NCI-H2081 treated with DMSO at 0.1 percent for 48 hours (cell line): Measurements from ENCODE around the gene BTBD17.

Source experiments
- DNase-seq: peaks from one replicate; lab custom pipeline; 2025; lab: John Stamatoyannopoulos, UW

BTBD17 gene

GRCh38 chr17:74358697-74359096, 3.0 kb downstream of the BTBD17 start:
- no peak for DNase-seq

DNA sequence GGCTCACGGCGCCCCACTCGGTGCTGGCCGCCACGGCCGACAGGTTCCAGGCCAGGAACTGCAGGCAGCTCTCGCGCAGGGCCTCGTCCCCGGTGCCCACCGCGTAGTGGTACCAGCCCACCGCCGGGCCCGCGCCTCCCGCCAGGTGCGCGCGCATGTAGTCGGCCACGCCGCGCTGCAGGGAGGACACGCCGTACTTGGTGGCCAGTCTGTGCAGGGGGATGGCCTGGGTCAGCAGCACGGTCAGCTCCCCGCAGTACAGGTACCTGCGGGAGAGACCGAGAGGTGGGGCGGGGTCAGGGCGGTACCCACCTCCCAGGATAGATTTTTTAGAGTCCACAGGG, 4.2 kb downstream of the BTBD17 start:
- no peak for DNase-seq

GRCh38 chr17:74356646-74357465, 4.8 kb downstream of the BTBD17 start:
- no peak for DNase-seq

GRCh38 chr17:74355065-74355464, 6.6 kb downstream of the BTBD17 start:
- DNase-seq, result no peak

- DNase-seq, result no peak
These were observed 7.1 kb downstream of the BTBD17 start for GRCh38 chr17:74354561-74354960.

GRCh38 chr17:74354123-74354522, 7.5 kb downstream of the BTBD17 start:
- no peak for DNase-seq

GRCh38 chr17:74353446-74354060, 8.1 kb downstream of the BTBD17 start:
- no peak for DNase-seq

- no peak for DNase-seq
These were observed 10.0 kb downstream of the BTBD17 start for GRCh38 chr17:74351552-74352210.

DNA sequence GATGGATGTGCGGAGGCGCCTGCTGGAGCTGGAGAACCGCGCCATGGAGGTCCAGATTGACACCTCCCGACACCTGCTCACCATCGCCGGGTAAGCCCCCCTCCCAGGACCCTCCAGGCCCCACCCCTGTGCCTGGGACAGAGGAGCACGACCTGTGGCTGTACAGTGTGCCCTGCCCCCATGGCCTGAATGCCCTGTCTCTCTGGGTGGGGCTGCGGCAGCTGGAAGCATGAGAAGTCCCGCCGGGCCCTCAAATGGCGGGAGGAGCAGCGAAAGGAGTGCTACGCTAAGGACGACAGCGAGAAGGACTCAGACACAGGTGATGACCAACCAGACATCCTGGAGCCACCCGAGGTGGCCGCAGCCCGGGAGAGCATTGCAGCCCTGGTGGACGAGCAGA, 11.2 kb downstream of the BTBD17 start:
- DNase-seq, result no peak

DNA sequence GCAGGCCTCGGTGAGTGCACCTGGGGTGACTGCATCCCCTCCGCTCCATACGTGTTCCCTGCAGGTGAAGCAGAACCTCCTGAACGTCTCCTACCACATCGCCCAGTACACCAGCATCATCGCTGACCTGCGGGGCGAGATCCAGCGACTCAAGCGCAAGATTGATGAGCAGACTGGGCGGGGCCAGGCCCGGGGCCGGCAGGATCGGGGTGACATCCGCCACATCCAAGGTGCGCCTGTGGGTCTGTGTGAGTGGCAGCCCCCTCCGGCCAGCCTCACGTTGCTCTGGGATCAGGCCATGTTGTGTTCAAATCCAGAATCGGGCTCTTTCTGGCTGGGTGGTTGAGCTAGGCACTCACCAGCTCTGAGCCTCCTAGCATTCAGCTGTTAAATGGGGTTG, 12.5 kb downstream of the BTBD17 start:
- DNase-seq, result no peak

DNA sequence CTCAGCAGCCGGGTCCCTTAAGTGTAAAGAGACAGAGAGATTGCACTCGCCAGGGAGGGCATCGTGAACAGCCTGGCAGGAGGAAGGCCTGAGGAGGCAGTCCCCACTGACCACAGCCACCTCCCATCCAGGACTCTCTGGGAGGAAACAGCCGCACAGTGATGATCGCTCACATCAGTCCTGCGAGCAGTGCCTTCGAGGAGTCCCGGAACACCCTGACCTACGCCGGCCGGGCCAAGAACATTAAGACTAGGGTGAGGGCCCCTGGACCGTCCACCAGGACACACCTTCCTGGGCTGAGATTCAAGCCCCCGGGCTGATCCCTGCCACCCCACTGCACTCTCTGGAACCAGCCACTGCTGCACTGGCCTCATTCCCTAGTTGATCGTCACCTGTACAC, 14.0 kb downstream of the BTBD17 start:
- no peak for DNase-seq

GRCh38 chr17:74345433-74346241, 16.0 kb downstream of the BTBD17 start:
- no peak for DNase-seq

- DNase-seq, result no peak
These were observed 17.0 kb downstream of the BTBD17 start for GRCh38 chr17:74344658-74345057.

DNA sequence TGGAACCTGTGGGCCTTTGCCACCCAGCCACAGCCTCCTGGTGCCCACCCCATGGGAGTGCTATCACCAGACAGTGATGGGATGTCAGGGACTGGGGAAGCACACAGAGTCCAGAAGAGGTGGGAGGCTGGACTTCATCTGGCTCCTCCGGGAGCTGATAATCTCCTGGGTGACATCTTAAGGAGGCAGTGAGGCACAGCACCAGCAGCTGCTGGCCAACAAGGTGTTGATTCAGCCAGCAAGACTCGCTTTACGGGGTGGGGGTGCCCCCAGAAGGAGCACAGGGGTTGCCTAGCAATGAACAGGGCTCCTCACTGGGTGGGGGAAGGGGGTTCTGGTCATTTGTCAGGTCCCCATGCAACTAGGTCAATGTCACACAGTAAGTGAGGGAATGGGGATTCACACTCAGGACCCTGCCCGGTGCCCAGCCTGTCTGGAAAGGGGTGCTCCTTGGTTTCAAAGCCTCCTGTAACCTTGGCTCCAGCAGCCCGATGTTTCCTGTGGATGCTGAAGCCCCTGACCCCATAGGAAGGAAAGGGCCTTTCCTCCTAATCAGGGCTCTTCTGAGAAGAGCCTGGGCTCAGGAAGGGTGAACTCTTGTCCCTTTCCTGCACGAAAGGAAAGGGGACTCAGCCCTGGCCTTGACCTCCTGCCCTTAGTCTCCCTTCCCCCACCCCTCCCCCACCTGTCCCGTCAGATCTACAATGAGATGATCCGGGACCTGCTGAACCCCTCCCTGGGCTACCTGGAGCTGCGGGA, 18.0 kb downstream of the BTBD17 start:
- no peak for DNase-seq

DNA sequence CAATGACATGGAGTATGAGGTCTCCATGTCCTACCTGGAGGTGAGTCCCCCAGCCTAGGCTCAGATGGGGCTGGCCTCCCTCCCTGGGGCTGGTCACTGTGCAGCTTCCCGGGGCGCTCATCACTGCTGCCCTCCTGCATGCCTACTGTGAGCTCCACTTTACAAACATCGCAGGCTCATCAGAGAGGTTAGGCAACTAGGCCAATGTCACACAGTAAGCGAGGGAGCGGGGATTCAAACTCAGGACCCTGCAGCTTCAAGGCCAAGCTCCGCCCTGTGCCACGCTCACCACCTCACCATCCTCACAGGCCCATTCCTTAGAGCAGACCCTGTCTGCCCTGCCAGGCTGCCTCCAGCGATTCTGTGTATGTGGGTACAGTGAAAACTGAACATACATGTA, 18.5 kb downstream of the BTBD17 start:
- no peak for DNase-seq

GRCh38 chr17:74342224-74342623, 19.4 kb downstream of the BTBD17 start:
- DNase-seq, result no peak

DNA sequence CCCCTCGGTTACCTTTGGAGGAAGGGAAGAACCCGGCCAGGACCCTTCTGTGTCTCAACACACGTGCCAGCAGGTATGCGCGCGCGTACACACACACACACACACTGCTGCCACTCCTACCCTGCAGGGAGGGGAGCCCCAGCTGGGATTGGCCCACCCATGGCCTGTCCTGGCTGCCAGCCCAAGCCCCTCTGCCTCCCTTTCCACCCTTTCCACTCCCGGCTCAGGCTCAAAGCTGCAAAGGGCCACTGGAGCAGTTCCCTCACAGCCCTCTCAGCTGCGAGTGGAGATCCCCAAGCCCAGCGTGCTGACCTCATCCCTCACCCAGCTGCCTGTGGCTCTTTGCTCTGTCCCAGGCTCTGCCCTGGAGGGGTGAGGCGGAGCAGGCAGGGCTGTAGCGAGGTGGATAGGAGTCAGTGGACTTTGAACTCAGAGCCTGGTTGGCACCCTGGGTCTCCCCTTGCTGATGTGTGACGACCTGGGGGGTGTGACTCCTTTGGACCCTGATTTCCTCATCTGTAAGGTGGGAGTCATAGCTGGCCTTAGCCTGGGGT, 21.1 kb downstream of the BTBD17 start:
- DNase-seq, result no peak

- DNase-seq, result no peak
These were observed 22.0 kb downstream of the BTBD17 start for GRCh38 chr17:74339537-74340195.

DNA sequence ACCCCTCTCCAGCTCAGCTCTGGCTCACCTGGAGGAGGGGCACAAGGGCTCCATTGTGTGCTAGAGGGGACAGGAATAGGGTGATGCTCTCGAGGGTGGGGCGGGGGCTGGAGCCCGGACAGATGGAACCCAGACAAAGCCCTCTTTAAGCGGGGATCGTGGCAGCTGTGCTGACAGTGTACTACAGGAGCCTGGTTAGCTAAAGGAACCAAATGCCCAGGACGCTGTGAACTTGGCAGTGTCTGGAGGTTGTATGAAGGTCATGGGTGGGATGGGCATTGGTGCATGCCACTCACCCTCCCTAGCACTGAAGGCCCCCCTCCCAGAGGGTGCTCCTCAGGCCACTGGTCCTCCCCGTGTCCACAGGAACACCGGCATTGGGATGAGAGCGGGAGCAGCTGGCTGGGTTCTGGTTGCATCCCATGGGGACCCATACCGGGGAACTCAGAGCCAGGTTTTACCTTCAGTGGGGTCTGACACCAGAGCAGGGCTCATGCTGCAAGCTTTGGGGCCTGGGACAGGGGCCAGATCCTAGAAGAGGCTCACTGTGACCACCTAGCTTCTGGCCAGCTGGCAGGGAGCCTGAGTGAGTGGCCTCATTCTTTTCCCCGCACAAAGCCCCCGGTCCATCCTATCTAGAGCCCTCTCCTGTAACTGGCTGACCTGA, 23.7 kb downstream of the BTBD17 start:
- no peak for DNase-seq

- DNase-seq, result no peak
These were observed 25.4 kb downstream of the BTBD17 start for GRCh38 chr17:74336307-74336706.
